HG03103 (cell line): ENCODE results near the gene BPI.
"Not testable (repeated sequence)": the region's sequence is repeated elsewhere in the genome, so short reads cannot be mapped to it uniquely, and the experiment has no call there.

Experiments
- ATAC-seq: cut with Tn5 transposase; IDR thresholded peaks from one replicate; pipeline ENCODE4 v1.9.1; 2021; ENCODE audit warnings: low read depth; ENCODE audit not compliant: unreplicated experiment

The BPI gene

GRCh38 chr20:38300438-38300837, 3.5 kb upstream of the BPI start:
- no peak for ATAC-seq

GRCh38 chr20:38301309-38301708, 2.6 kb upstream of the BPI start:
- no peak for ATAC-seq

GRCh38 chr20:38302786-38303185, 1.2 kb upstream of the BPI start:
- no peak for ATAC-seq

- no peak for ATAC-seq
These were observed 990 bp downstream of the BPI start for GRCh38 chr20:38304845-38305447.

- no peak for ATAC-seq
These were observed 1.6 kb downstream of the BPI start for GRCh38 chr20:38305541-38305940.

- ATAC-seq: no peak
These were observed 2.4 kb downstream of the BPI start for GRCh38 chr20:38306379-38306778.

- no peak for ATAC-seq
These were observed 3.6 kb downstream of the BPI start for GRCh38 chr20:38307371-38308046.

- no peak for ATAC-seq
These were observed 4.1 kb downstream of the BPI start for GRCh38 chr20:38308047-38308438.

GRCh38 chr20:38308447-38308846, 4.5 kb downstream of the BPI start:
- ATAC-seq: no peak

GRCh38 chr20:38311091-38311490, 7.1 kb downstream of the BPI start:
- no peak for ATAC-seq

- no peak for ATAC-seq
These were observed 7.5 kb downstream of the BPI start for GRCh38 chr20:38311491-38311890.

- ATAC-seq: no peak
These were observed 9.7 kb downstream of the BPI start for GRCh38 chr20:38313676-38314075.

- not testable (repeated sequence) for ATAC-seq
These were observed 10.4 kb downstream of the BPI start for GRCh38 chr20:38314350-38314749.

- ATAC-seq: no peak
These were observed 11.5 kb downstream of the BPI start for GRCh38 chr20:38315290-38315966.

GRCh38 chr20:38316341-38316740, 12.4 kb downstream of the BPI start:
- no peak for ATAC-seq

GRCh38 chr20:38317422-38317821, 13.5 kb downstream of the BPI start:
- ATAC-seq: no peak

- ATAC-seq: no peak
These were observed 16.3 kb downstream of the BPI start for GRCh38 chr20:38320221-38320620.

GRCh38 chr20:38321959-38322598, 18.1 kb downstream of the BPI start:
- ATAC-seq: no peak

- no peak for ATAC-seq
These were observed 20.2 kb downstream of the BPI start for GRCh38 chr20:38324159-38324558.

GRCh38 chr20:38325167-38325566, 21.2 kb downstream of the BPI start:
- no peak for ATAC-seq

- ATAC-seq: no peak
These were observed 21.9 kb downstream of the BPI start for GRCh38 chr20:38325905-38326304.
